Inferior parietal cortex (tissue), 1 donor: ENCODE measurements around the gene CNTNAP3B.
"Not testable (repeated sequence)": the region's sequence is repeated elsewhere in the genome, so short reads cannot be mapped to it uniquely, and the experiment has no call there.

Source experiments
- DNase-seq: peaks from one replicate; pipeline ENCODE4 v3.0.0-alpha.2; 2016; ENCODE audit errors: extremely low spot score

CNTNAP3B gene

GRCh38 chr9:41977965-41978600, 151.1 kb downstream of the CNTNAP3B start:
- DNase-seq, result not testable (repeated sequence)

GRCh38 chr9:41974906-41975305, 154.3 kb downstream of the CNTNAP3B start:
- not testable (repeated sequence) for DNase-seq

- not testable (repeated sequence) for DNase-seq
Measured at GRCh38 chr9:41953007-41953406, 176.2 kb downstream of the CNTNAP3B start.

GRCh38 chr9:41941738-41942137, 187.5 kb downstream of the CNTNAP3B start:
- DNase-seq, result not testable (repeated sequence)

GRCh38 chr9:41938143-41938542, 191.1 kb downstream of the CNTNAP3B start:
- DNase-seq, result not testable (repeated sequence)

- DNase-seq, result not testable (repeated sequence)
Measured at GRCh38 chr9:41935727-41936126, 193.5 kb downstream of the CNTNAP3B start.

GRCh38 chr9:41929172-41929571, 200.1 kb downstream of the CNTNAP3B start:
- not testable (repeated sequence) for DNase-seq

- DNase-seq, result not testable (repeated sequence)
Measured at GRCh38 chr9:41917374-41917773, 211.9 kb downstream of the CNTNAP3B start.

- DNase-seq, result not testable (repeated sequence)
Measured at GRCh38 chr9:41905488-41905887, 223.7 kb downstream of the CNTNAP3B start.

GRCh38 chr9:41902762-41903161, 226.5 kb downstream of the CNTNAP3B start:
- DNase-seq, result not testable (repeated sequence)

- not testable (repeated sequence) for DNase-seq
Measured at GRCh38 chr9:41898720-41899343, 230.4 kb downstream of the CNTNAP3B start.

GRCh38 chr9:41874557-41874956, 254.7 kb downstream of the CNTNAP3B start:
- DNase-seq, result not testable (repeated sequence)

GRCh38 chr9:41855422-41855821, 273.8 kb downstream of the CNTNAP3B start:
- not testable (repeated sequence) for DNase-seq

- not testable (repeated sequence) for DNase-seq
Measured at GRCh38 chr9:41851848-41852740, 277.1 kb downstream of the CNTNAP3B start.

GRCh38 chr9:41847829-41848228, 281.4 kb downstream of the CNTNAP3B start:
- not testable (repeated sequence) for DNase-seq
